HG03520 (cell line): ENCODE results near the gene MAPRE2.

Experiments used
- ATAC-seq: cut with Tn5 transposase; IDR thresholded peaks from one replicate; pipeline ENCODE4 v1.9.1; 2021; ENCODE audit warnings: mild to moderate bottlenecking, moderate library complexity; ENCODE audit not compliant: unreplicated experiment

Gene MAPRE2

GRCh38 chr18:35032113-35032512, 9.1 kb upstream of the MAPRE2 start:
- no peak for ATAC-seq

DNA sequence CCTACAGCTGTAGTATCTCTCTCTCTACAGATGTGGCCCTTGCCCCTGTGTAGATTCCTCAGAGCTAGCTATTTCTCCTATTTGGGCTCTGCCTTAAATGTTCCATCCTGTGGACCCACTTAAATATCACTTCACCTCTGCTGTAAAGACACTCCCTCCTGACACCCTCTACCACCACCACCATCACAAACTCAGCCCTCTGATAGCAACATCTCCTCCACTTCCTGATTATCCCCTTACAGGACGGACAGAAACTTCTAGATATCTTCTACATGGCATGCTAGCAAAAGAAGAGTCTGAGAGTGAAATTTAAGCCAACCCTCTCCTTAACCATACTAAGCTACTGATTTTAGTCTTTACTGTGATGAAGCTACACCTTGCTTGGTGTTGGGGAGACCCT, 3.2 kb upstream of the MAPRE2 start:
- ATAC-seq: no peak

- peak; percentile 38 for ATAC-seq
Observed at GRCh38 chr18:35038881-35039491, 2.2 kb upstream of the MAPRE2 start.

- ATAC-seq: no peak
Observed at GRCh38 chr18:35040638-35040987, 600 bp upstream of the MAPRE2 start.

DNA sequence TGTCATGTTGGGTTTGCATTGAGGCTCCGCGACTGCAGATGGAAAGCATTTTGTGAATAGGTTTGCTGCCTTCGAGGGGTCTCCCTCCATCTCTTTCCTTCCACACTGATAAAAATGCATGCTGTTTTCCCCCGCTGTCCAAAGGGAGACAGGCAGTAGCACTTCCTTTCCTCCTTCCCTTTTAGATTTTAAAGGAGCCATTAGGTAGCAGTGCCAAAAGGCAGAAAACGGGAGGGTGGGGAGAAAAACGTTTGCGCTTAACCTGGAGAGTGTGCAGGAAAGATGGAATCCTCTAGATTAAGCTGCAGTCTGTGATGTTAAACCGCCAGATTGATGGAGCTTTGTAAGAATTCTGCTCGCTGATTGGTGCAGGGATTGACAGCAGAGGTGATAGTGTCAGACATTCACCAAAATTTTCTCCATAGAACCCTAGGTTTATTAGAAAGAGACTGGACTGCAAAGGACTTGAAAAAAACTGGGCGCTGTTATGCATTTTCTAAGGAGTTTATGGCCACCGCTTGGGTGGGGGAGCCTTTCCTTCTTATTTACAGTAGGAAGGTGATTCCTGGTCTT, 688 bp downstream of the MAPRE2 start:
- ATAC-seq: no peak

GRCh38 chr18:35042389-35043071, 1.3 kb downstream of the MAPRE2 start:
- ATAC-seq: no peak

GRCh38 chr18:35043207-35043606, 2.0 kb downstream of the MAPRE2 start:
- no peak for ATAC-seq

- no peak for ATAC-seq
Observed at GRCh38 chr18:35045121-35045520, 3.9 kb downstream of the MAPRE2 start.

DNA sequence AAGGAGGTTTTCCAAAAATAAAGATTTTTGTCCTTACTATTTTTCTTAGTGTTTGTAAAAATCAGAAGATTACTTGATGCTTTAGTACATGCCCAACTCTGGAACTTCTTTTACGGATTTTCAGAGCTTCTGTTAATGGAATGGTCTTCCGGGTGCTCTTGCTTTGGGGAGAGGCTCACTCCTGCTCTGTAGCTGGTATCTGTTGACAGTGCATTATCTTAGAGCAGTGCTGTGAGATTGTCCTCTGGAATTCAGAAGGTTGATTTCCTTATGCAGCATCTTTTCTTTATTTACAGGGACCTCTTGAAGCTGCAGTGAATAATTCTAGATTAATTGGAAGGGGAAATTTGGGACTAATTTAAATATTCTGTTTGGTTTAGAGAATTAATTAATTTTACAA, 4.6 kb downstream of the MAPRE2 start:
- no peak for ATAC-seq

DNA sequence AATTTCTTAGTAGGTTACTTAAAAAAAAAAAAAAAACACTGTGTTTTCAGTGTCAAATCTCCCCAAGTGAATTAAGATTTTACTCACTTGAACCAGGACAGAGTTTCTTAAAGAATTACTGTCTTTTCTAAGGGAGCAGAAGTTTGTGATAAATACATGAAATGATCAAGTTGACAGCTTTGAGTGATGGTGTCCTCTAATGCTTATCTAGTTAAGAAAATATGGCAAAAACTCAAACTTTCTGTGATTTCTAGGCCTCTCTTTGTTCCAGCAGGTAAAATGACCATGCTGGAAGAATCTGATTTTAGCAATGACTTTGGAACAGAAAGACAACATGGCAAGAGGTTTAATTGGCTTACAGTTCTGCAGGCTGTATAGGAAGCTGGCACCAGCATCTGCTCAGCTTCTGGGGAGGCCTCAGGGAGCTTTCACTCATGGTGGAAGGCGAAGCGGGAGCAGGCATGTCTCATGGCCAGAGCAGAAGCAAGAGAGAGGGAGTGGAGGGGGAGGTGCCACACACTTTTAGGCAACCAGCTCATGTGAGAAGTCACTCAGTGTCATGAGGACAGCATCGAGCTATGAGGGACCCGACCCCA, 6.6 kb downstream of the MAPRE2 start:
- ATAC-seq: no peak

- peak; percentile 23 for ATAC-seq
Observed at GRCh38 chr18:35049111-35050027, 8.2 kb downstream of the MAPRE2 start.

DNA sequence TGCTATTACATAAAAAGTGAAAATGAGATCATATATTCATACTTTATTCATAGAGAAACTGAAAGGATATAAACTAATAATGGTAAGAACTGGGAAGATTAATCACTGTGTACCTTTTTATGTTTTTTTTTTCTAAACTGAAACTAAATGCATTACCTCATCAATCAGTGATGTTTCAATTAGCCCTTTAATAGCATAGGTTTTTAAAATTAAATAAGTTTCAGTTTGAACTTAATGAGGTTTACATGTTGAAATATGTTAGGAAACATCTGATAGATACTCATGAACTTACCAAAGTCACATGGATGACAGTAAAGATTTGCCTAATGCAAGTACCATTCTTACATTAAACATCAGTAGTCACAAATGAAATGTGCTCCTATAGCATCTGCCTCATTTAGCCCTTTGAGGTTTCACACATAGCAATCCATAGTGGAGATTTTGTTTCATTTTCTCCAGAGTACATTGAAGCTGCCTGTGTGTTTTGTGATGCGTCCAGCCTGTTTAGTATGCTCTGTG, 8.9 kb downstream of the MAPRE2 start:
- peak; percentile 35 for ATAC-seq

DNA sequence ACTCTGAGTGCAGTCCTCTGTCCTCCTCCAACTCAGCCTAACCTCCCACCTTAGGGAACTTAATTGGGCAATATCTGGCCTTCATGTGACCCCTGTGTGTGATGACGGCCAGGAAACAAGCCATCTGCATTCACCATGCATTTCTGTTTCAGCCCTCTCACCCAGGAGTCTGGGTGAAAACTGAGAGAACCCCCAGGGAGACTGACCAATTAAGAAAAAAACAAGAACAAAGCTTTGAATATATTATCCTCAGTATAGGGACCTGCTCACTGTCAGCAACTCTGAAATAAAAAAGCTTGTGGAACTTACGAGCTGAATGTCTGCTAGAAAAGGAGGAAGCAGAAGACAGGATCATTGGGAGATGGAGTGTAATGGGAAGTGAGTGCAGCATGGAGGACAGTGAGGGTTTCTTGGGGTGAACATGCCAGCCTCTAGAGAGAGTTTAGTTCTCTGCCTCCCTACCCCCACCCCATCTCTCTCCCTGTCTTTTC, 9.5 kb downstream of the MAPRE2 start:
- ATAC-seq: no peak

DNA sequence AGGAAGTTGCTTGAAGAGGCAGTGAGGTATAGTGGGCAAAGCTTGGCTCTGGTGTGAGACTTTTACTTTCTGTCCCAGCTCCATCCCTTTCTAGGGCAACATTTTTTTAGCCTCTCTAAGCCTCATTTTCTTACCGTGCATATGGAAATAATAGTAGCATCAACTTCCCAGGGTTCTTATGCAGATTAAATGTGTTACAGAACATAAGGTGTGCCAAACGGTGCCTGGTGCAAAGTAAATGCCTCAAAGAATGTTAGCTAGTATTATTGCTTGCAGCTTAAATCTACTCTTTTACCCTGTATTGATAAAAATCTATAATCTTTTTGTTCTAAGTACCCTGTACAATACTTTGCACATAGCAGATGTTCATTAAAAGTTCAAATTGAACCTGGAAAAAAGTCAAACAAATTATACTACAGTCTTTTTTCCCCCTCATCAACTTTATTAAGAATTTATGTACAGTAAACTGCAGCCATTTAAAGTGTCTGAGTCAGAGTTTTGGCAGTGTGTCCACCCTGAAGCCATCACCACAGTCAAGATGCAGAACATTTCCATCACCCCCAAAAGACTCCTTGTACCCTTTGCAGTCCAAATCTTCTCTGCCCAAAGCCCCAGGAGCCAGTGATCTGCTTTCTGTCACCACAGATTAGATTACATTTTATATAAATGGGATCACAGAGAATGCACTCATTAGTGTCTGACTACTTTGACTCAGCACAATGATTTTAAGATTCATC, 10.6 kb downstream of the MAPRE2 start:
- ATAC-seq: no peak

- ATAC-seq: no peak
Observed at GRCh38 chr18:35054401-35054800, 13.2 kb downstream of the MAPRE2 start.

- no peak for ATAC-seq
Observed at GRCh38 chr18:35055105-35055504, 13.9 kb downstream of the MAPRE2 start.

DNA sequence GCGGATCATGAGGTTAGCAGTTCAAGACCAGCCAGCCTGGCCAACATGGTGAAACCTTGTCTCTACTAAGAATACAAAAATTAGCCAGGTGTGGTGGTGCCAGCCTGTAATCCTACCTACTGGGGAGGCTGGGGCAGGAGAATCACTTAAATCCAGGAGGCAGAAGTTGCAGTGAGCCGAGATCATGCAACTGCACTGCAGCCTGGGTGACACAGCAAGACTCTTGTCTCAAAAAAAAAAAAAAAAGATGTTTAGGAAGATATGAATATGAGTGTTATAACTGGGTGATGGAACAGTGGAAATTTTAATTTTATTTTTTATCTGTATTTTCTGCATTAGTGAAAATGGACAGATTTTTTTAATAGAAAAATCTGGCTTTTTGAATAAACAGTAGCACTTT, 14.5 kb downstream of the MAPRE2 start:
- no peak for ATAC-seq

DNA sequence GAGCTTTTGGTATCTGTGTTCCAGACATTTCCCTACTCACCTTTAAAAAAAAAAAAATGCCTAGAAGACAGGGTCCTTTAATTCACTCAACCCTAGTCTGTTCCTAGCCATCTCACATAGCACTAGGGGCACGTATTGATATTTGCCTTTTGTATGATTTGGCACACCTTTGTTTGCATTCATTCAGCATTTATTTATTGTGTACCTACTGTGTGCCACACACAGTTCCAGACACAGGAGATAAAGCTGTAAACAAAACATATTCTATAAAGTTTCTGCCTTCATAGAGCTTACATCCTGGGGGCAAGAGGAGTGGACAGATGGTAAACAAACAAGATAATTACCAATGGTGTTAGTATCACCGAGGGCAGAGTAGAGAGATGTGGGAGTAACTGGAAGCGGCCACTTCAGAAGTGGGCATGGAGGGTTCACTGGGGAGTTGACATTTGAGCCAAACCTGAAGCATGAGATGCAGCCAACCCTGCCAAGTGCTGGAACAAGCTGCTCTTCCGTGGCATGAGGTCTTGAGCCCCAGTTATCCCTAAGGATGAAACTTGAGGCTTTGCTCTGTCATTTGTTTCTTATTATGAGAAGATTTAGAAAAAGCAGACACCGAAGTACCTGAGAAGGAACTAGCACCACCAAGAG, 18.2 kb downstream of the MAPRE2 start:
- ATAC-seq: no peak

- ATAC-seq: no peak
Observed at GRCh38 chr18:35060122-35060815, 19.1 kb downstream of the MAPRE2 start.
